Neural progenitor cell (in vitro differentiated cells): ENCODE measurements around the gene C12orf76.

Source experiments
- CTCF ChIP-seq: fragments of 200-600 bp; sonication (generic); IDR thresholded peaks from 2 replicates; pipeline ENCODE4 v1.5.1; 2017; ENCODE audit warnings: antibody characterized with exemption, mild to moderate bottlenecking
- EZH2 ChIP-seq: fragments of 200-600 bp; sonication (generic); IDR thresholded peaks from 2 replicates; pipeline ENCODE4 v1.6.1; 2017; ENCODE audit warnings: antibody characterized with exemption, mild to moderate bottlenecking, moderate library complexity
- EZH2phosphoT487 ChIP-seq: fragments of 200-600 bp; sonication (generic); IDR thresholded peaks from 2 replicates; pipeline ENCODE4 v1.6.1; 2017; ENCODE audit warnings: antibody characterized with exemption

- TF ChIP-seq EZH2phosphoT487, result no peak
- no peak for TF ChIP-seq CTCF
- TF ChIP-seq EZH2, result no peak
Observed at GRCh38 chr12:109991586-109991985, 56.7 kb downstream of the C12orf76 start.
